ENCODE measurements around the gene BRD4. TPM values are rescaled to one million over a fixed set of nuclear protein-coding genes. Genes with fewer than 3 reads are reported as not detected.
A peak's percentile ranks its signal among the peaks of the same experiment; 100 is the strongest.

BRD4 gene
- total RNA-seq, 1 donor from 2014 or later, result 14.7 TPM

DNA sequence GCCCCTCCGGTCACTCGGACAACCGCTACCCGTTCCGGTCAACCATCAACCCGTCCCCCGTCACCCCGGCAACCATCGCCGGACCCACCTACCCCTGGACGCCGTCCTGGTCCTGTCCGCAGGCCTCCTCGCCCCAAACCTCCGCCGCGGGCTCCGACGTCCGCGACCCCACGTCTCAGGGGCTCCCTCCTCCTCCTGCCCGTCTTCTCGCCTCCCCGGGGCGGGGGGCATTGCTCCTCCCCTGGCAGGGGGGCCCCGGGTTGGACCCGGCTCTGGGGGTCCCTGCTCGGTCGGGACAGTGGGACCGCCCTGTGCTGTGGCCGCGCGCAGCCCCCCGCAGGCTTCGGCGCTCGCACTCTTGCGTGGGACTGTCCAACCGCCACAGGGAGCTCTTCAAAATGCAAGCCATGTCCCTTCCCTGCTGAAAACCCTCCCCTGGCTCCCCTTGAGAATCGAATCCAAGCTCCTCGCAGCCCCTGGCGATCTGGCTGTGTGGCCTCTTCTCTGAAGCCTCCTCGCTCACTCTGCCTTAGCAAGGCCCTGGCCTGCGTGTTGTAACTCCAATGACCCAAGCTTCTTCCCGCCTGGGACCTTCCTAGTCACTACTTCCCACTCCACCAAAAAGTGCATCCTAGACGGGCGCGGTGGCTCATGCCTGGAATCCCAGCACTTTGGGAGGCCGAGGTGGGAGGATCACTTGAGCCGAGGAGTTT lies 108.5 kb downstream of the BRD4 start:
- no peak for TF ChIP-seq CTCF (conservative IDR thresholded peaks at IDR 0.05; ENCODE audit: low read depth, low read length)
- DNase-seq (ENCODE audit: low read depth), result no peak
- peak overlapping the region; percentile 64 for H3K4me3 ChIP-seq (ENCODE audit: low read depth, low read length)

GRCh38 chr19:15222738-15223648 lies 109.3 kb downstream of the BRD4 start:
- peak overlapping the region; percentile 64 for H3K4me3 ChIP-seq (ENCODE audit: low read depth, low read length)
- TF ChIP-seq CTCF (conservative IDR thresholded peaks at IDR 0.05; ENCODE audit: low read depth, low read length), result no peak
- peak; percentile 20 for DNase-seq (ENCODE audit: low read depth)

GRCh38 chr19:15220833-15221232 lies 111.5 kb downstream of the BRD4 start:
- no peak overlapping the region for H3K4me3 ChIP-seq (ENCODE audit: low read depth, low read length)
- no peak for TF ChIP-seq CTCF (conservative IDR thresholded peaks at IDR 0.05; ENCODE audit: low read depth, low read length)
- DNase-seq (ENCODE audit: low read depth), result no peak

DNA sequence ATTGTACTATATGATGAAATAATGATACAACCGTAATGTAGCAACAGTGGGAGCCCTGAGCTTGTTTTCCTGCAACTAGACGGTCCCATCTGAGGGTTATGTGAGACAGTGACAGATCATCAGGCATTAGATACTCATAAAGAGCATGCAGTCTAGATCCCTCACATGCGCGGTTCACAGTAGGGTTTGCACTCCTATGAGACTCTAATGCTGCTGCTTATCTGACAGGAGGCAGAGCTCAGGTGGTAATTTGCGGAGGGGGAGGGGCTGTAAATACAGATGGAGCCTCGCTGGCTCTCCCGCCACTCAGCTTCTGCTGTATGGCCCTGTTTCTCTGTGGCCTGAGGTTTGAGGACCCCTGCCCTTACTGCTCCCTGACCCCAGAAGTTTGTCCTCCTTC lies 113.8 kb downstream of the BRD4 start:
- H3K4me3 ChIP-seq (ENCODE audit: low read depth, low read length), result no peak overlapping the region
- no peak for DNase-seq (ENCODE audit: low read depth)
- no peak for TF ChIP-seq CTCF (conservative IDR thresholded peaks at IDR 0.05; ENCODE audit: low read depth, low read length)

GRCh38 chr19:15216363-15216762 lies 116.0 kb downstream of the BRD4 start:
- TF ChIP-seq CTCF (conservative IDR thresholded peaks at IDR 0.05; ENCODE audit: low read depth, low read length), result no peak
- no peak overlapping the region for H3K4me3 ChIP-seq (ENCODE audit: low read depth, low read length)
- no peak for DNase-seq (ENCODE audit: low read depth)

- H3K4me3 ChIP-seq (ENCODE audit: low read depth, low read length), result no peak overlapping the region
- DNase-seq (ENCODE audit: low read depth), result no peak
- no peak for TF ChIP-seq CTCF (conservative IDR thresholded peaks at IDR 0.05; ENCODE audit: low read depth, low read length)
These were observed 118.5 kb downstream of the BRD4 start for GRCh38 chr19:15213715-15214381.
